ENCODE measurements around the gene NSUN6. TPM values are rescaled to one million over a fixed set of nuclear protein-coding genes. Genes with fewer than 3 reads are reported as not detected.

Gene NSUN6, protein sequence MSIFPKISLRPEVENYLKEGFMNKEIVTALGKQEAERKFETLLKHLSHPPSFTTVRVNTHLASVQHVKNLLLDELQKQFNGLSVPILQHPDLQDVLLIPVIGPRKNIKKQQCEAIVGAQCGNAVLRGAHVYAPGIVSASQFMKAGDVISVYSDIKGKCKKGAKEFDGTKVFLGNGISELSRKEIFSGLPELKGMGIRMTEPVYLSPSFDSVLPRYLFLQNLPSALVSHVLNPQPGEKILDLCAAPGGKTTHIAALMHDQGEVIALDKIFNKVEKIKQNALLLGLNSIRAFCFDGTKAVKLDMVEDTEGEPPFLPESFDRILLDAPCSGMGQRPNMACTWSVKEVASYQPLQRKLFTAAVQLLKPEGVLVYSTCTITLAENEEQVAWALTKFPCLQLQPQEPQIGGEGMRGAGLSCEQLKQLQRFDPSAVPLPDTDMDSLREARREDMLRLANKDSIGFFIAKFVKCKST
- 27.1 TPM for total RNA-seq

DNA sequence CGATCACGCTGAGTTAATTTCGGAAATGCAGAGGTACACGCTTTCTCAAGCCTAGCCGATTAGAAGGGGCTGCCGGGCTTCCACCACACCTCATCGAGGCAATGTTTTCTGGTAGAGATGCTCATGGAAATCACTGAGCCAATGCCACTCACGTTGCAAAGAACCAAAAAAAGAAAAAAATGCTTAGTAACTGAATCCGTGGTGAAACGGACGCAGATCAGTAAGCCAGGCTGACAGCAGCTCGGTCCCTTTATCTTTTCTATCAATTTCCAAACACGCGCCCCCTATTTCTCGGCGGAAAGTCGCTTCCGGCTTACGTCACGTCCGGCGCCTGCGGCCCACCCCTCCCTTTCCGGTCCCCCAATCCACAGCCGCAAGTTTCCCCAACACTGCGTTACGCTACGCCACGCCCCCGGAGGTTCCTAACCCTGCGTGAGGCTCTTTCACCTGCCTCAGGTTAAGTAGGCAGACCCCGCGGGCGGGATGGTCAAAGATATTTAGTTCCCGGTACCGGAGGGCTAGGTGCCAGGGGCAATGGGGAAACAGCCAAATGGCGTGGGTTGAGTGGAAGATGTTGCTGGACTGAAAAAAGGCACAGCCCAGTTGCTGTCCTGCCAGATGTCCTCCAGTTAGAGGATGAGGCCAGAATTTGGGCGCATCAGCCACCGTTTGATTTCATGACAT lies at the start of gene NSUN6:
Gene NSUN6 (minus strand): TSS at position 264 of the 684 bp plus-strand sequence. CDS start 384 bp downstream, outside the sequence.
- peak; percentile 95 for ATAC-seq
- peak; percentile 94 for DNase-seq (ENCODE audit: low spot score)

DNA sequence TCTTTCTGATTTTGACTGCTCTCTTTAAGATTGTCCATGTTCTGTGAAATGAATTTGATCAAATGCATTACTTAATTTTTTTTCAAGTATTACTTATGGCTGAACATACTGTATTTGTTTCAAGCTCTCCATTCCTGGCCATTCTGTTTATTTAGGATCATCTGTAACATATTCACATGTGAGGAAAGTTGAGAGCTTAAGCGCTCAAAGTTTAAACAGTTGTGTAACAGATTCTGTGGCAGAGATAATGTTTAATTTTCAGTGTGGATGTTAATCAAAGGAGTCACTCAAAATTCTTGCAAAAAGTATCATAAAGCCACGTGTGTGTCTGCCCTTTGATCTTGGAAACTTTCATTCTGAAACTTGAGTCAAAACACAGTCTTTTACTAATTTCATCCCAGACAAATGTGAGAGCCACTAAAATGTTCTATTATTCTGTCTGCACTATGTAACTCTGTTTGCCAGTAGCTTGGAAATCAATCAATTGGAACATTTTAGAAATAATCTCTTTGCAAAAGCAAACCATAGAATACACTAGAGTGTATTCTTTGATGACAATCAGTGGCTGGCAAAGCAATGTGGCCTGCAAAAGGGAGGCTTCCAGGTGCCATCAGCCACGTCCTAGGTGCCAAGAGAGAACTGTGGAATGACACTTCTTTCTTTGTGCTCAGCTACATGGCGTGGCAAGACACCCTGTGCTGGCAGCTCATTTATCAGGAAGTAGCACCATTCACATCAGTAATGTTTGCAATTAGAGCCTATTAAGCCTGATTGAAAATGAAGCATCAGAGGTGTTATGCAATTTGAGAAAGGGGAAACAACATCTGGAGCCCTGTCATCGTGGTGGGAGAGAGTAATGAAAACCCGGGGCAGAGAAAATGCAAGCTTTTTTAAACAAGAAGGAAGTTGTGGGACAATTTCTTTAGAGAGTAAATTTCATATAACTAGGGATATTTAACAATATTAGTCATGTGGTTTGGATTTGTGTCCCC lies 48.8 kb upstream of the NSUN6 start:
- ATAC-seq (peak; percentile 86), DNase-seq (ENCODE audit: low spot score) (no peak)

DNA sequence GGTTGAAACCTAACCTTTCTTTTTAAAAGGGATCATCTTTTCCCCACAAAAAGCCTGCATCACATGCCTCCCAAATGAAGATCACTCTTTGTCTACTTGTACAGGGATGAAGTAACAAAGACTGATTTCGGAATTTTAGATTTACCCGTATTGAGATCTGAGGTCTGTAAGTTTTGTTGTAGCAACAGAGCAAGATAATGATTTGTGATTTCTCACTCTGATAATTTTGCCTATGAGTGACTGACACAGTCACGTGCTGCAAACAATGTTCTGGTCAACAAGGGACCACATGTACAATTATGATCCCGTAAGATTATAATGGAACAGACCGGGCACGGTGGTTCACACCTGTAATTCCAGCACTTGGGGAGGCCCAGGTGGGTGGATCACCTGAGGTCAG lies 39.2 kb upstream of the NSUN6 start:
- ATAC-seq: no peak

DNA sequence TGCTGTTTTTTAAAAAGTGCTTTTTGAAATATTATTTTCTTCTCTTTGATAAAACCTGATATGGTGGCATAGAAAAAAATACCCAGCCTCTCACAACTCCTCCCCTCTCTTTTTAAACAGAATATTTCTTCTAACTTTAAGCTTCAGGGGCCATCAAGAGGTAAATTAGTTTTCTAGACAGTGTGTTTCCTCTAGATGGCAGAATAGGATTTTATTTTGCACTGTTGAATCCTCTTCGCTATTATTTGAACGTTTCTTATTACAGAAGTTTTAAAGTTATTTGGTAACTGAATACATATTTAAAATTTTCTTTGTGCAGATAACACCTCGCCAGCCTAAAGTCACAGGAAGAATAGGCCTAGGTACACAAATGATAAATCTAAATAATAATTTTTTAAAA lies 38.1 kb upstream of the NSUN6 start:
- ATAC-seq: peak; percentile 63
- DNase-seq (ENCODE audit: low spot score): no peak

More for the DNA sequence above, 39.2 kb upstream of the NSUN6 start:
- no peak for DNase-seq (ENCODE audit: low spot score)

DNA sequence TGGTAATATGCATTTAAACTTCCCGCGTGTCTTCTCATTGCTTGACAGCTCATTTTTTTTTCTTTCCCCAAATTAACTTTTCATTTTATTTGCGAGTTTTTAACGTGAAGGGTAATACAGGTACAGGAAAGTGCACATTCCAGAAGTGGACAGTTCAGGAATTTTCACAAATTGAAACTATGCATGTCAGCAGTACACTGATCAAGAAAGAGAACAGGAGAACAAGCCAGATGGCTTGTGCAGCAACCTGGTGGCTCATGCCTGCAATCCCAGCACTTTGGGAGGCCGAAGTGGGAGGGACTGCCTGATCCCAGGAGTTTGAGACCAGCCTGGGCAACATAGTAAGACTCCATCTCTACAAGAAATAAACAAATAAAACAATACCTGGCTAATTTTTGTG lies 36.3 kb upstream of the NSUN6 start:
- DNase-seq (ENCODE audit: low spot score) (no peak), ATAC-seq (no peak)

DNA sequence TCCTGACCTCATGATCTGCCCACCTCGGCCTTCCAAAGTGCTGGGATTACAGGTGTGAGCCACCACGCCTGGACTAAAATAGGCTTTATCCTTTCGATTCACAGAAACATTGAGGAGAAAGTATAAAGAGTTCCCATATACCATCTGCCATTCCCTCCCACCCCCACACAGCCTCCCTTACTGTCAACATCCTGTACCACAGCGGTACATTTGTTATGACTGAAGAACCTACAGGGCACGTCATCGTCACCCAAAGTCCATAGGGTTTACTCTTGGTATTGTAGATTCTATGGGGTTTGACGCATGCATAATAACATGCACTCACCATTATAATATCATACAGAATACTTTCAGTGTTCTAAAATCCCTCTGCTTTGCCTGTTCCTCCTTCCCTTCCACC lies 35.8 kb upstream of the NSUN6 start:
- DNase-seq (ENCODE audit: low spot score) (no peak), ATAC-seq (no peak)

DNA sequence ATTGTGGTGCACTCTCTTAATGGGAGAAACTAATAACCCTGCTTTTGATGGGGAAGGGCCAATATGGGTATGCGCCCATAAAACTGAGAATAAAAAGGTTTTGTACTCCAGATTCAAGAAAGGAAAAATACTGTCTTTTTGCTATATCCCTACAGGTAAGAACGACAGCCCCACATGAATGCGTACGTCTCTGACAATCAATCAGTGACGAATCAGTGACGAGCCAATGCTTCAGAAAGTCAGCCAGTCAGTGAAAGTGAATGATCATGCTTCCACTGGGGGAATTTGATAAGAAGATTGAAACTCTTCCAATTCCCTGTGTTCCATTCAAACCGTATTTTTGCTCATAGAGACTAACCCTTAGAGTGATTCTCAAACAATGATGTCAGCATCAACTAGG lies 34.2 kb upstream of the NSUN6 start:
- ATAC-seq (no peak), DNase-seq (ENCODE audit: low spot score) (no peak)

DNA sequence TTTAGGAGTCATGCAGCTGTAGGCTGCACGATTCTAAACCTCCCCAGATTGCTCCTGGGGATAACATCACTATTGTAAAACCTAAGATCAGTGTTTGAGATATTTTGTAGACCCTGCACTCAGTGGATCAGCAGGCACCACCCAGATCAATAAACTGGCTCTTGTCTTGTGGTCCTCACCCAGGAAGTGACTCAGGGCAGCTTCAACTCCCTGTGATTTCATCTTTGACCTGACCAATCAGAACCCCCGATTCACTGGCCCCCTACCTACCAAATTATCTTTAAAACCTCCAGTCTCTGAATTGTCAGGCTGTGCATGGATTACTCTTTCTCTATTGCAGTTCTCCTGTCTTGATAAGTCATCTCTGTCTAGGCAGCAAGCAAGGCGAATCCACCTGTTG lies 33.6 kb upstream of the NSUN6 start:
- DNase-seq (ENCODE audit: low spot score) (no peak), ATAC-seq (no peak)

DNA sequence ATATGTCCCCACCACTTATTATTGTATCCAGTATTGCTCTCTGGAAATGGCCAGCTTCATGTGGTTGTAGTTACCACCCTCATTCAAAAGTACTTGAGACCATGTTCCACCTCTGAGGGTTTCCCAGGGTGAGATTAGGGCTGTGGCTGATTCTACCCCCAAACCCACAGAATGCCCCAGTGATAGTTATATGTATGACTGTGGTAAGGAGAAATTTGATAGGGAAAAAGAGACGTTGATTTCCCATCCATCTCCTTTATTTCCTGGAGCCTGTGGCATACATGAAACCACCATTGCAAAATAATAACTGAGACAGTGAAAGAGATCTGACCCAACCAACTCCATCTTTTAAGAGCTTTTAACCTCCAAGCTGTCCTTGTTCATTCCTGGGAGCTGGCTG lies 33.0 kb upstream of the NSUN6 start:
- DNase-seq (ENCODE audit: low spot score) (no peak), ATAC-seq (no peak)

DNA sequence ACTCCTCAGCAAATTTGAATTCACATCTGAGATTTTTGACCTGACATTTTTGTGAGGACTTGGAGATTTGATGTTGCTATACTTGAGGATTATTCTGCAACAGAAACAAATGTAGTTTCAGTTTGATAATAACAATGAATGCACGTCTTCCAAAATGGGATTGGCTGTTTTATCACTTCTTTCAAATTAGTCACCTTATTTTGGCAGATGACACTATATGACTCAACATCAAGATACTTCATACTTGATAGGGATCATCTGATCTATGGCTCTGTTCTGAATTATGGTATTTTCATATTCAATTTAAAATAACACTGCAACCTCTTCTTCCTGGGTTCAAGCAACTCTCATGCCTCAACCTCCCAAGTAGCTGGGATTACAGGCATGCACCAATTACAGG lies 32.0 kb upstream of the NSUN6 start:
- DNase-seq (ENCODE audit: low spot score) (no peak), ATAC-seq (no peak)

DNA sequence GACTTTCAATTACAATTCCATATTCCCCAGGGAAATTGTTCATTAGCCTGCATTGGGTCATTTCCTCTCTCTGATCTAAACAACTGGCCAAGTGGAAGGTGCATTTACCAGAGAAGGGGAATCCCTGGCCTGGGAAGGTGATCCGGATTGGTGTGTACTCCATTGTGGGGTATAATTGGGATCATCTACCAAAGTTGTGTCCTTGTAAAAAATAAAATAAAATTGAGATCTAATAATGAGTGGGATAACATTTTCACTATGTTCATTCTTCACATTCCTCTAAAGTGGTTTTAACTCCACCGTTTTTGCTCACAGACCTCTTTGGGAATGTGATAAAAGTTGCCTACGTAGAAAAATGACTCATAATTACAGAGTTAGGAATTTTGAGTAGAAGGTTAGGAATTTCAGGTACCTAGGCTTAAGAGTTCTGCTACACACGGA lies 30.6 kb upstream of the NSUN6 start:
- no peak for ATAC-seq
- no peak for DNase-seq (ENCODE audit: low spot score)

DNA sequence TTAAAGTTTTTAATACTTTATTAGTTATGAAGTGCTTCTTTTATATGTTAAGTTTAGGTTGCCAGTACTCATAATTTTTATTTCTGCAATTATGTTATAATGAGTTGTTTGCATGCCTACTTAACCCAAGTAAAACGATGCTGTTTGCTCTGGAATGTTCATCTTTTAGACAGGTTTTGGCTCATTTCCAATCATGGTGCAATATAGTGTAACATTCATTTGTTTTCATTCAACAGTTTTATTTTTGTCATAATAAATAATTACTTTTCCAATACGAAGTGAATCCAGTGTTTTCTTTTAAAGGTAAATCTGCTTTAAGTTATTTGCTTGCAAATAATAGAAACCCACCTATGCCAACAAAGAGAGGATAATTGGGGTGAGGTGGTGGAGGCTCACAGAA lies 30.0 kb upstream of the NSUN6 start:
- no peak for DNase-seq (ENCODE audit: low spot score)
- no peak for ATAC-seq

DNA sequence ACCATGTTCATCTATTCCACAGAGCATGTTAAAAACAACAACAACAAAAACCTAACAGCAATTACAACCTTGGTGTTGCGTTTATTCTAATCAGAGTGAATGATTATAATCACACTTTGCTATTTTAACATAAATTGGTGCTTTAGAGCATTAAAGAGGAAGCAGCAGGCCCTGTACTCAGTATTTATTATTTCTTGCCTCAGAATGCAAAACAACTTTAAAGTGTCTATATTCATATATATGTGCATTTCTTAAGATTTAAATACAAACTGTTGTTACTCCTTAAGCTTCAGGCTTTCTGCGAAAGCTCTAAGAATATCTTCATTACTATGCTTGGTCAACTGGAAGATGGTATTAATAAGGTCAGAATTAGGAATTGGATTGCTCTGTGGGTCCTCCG lies 29.4 kb upstream of the NSUN6 start:
- no peak for ATAC-seq
- no peak for DNase-seq (ENCODE audit: low spot score)

DNA sequence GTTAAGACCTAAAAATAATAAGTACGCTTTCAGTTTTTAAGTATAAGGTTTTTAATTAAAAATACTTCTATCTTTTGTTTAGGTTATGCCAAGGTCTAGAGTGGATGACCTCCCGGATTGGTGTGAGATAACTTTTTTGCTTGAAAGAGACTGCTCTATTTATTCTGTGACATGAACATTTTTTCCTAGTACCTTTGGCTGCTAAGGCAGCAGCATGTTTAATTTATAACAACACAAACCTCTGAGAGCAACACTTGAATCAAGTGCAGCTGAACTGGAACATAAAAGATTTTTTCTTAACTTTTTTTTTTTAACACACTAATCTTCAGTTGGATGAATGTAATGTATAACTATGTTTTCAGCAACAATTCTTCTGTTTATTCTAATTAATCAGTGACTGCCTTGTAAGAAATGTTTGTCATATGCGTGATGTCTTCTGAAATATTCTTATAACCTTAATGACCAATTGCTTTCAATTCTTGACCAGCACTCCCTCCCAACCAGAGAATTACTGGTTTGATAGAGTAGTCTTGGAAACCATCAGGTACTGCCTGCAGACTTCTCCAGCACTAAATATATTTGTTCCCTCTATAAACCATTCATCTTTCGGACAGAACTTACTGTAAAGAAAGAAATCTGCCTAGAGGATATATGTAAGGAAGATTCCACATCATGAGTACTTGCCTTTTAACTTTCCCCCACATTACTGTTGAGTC lies 23.9 kb upstream of the NSUN6 start:
- DNase-seq (ENCODE audit: low spot score) (no peak), ATAC-seq (no peak)

DNA sequence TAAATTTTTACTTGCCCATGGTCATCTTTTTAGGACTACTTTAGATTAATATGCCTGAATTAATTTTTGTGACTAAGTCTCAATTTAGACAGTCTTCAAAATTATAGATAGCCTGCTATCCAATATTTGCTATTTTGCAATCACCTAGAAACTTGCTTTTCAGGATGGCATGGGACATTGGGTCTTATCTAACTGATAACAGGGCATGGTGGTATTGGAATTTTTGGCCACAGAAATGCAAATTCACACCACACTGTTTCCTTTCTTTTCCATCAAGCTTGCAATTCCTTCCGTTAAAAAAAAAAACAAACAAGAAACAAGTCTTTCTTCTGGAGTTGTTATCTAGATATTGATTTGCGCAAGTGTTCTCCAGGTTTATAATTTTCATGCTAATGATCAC lies 16.6 kb upstream of the NSUN6 start:
- DNase-seq (ENCODE audit: low spot score): no peak
- ATAC-seq: peak; percentile 69

DNA sequence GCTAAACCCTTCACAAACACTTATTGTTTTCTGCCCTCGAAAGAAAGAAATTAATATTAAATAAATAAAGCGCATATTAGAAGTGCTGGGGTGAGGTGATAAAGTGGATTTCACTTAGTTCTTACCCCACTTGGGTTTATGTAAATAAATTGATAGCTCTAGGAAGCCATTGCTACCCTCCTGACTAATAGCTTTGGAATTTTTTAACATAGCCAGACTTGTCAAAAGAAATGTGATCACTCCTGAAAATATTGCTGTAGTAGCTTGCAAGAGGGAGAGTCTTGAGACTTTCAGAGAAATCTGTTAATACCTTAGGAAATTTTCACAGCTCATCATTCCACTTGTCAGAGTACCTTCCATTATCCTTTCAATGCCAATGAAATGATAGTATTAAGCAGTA lies 15.4 kb upstream of the NSUN6 start:
- no peak for DNase-seq (ENCODE audit: low spot score)
- ATAC-seq: no peak

DNA sequence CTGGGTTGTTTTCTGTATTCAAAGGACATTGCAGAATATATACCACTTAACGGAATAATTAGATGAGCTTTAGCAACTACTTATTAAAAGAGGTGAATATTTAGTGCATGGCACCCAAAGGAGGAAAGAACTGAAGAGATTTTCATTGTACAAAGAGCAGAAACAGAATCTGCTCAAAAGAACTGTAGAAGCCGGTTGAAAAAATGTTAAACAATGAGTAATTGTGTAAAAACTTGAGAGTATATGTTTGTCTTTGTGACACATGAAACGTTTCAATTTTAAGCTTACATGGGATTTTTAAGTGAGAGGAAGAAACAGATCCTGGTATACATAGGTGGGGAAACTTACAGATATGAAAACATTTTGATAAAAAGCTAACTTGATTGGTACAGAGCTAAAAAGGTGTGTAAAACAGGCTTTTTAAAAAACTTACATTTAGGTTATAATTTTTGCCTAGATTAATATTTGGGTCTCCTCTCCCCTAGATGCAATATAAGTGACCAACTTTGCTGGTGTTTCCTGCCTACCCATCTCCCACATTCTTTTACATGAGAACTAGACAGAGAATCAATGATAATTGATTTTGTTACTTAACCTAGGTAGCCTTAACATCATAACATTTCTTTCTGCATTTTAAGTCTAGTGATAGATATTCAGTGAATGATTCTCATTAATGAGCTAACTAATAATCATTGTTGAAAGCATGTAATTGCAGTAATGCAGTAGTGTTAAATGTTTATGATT lies 14.6 kb upstream of the NSUN6 start:
- ATAC-seq: no peak

DNA sequence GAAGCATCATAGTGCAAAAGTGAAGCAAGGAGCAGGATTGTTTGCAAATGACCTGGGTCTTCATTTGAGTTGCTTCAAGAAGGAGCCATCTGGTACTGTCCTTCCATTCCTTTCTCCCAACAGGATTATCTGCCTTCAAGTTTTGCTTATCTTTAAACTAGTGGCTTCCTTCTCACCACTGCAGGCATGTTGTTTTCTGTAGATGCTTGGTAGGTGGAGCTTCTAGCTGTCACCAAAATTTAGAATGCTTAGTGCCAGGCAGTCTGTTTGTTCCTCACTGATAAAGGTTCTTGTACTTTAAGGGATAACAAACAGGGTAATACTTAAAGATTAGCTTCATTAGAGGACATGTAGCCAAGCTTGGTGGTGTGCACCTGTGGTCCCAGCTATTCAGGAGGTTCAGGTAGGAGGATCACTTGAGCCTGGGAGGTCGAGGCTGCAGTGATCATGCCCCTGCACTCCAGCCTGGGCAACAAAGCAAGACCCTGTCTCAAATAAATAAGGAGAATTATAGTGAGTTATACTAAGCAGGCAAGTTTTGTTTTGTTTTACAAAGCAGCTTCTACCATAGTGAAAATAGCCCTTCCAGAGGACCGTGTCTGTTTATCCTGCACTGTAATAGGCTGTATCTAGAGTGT lies 13.6 kb upstream of the NSUN6 start:
- DNase-seq (ENCODE audit: low spot score) (no peak), ATAC-seq (no peak)

More for the DNA sequence above, 14.6 kb upstream of the NSUN6 start:
- DNase-seq (ENCODE audit: low spot score): no peak

DNA sequence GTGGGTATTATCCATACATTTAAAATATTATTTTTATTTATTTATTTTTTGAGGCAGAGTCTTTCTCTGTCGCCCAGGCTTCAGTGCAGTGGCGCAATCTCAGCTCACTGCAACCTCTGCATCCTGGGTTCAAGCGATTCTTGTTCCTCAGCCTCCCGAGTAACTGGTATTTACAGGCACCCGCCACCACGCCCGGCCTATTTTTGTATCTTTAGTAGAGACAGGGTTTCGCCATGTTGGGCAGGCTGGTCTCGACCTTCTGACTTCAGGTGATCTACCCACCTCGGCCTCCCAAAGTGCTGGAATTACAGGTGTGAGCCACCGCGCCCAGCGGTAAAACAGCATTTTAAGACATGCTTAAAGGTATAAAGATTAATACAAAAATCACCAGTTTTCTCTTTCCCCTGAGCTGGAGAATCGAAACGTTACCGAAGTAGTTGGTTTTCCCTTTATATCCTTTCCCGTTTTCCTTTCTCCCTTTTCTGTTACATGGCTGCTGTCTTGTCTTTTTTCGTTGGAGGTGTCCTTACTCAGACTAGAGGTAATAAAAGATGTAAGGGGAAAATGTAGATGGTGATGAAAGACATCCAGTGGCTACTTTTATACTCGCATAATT lies 9.5 kb upstream of the NSUN6 start:
- ATAC-seq: no peak

More for the DNA sequence above, 9.5 kb upstream of the NSUN6 start:
- no peak for DNase-seq (ENCODE audit: low spot score)
